K562 (cell line): ENCODE data around the gene GABPB2. TPM values are rescaled to one million over a fixed set of nuclear protein-coding genes. Genes with fewer than 3 reads are reported as not detected.

Experiments used
- COPS2 ChIP-seq: fragments of 450-650 bp; conservative IDR thresholded peaks from 2 replicates; pipeline ENCODE4 v1.6.1; 2016; ENCODE audit warnings: mild to moderate bottlenecking, moderate library complexity
- ETV5 ChIP-seq: sonication (generic); formaldehyde crosslinking; IDR thresholded peaks from 2 replicates; pipeline ENCODE4 v1.4.0; 2020; ENCODE audit warnings: low read depth, mild to moderate bottlenecking, missing genetic modification reagents
- FOSL1 ChIP-seq: fragments of 200-800 bp; sonication (Bioruptor generic); conservative IDR thresholded peaks from 2 replicates; pipeline ENCODE4 v1.6.1; 2016; ENCODE audit warnings: missing genetic modification characterization, missing compliant biosample characterization
- GABPB2 ChIP-seq: fragments of 250-450 bp; sonication (Bioruptor Pico); conservative IDR thresholded peaks from 2 replicates; pipeline ENCODE4 v1.5.1; 2021; ENCODE audit warnings: mild to moderate bottlenecking
- GATAD2B ChIP-seq: fragments of 450-650 bp; IDR thresholded peaks from 2 replicates; pipeline ENCODE4 v1.6.1; 2017; ENCODE audit warnings: mild to moderate bottlenecking, borderline replicate concordance
- HDAC1 ChIP-seq, 2 experiments: fragments of 450-650 bp; IDR thresholded peaks; 2 replicates each; pipeline ENCODE4 v1.6.1; 2016 to 2017; ENCODE audit warnings: inconsistent platforms in 1 of 2, mild to moderate bottlenecking in 1 of 2, moderate library complexity in 1 of 2
- MCM7 ChIP-seq, 2 experiments: fragments of 450-650 bp; IDR thresholded peaks; 2 replicates each; pipeline ENCODE4 v1.6.1; 2016 to 2018
- ZNF282 ChIP-seq: sonication (generic); formaldehyde crosslinking; IDR thresholded peaks from 2 replicates; pipeline ENCODE4 v1.8.1; 2023; ENCODE audit warnings: missing genetic modification reagents
- ZNF316 ChIP-seq: fragments of 450-650 bp; IDR thresholded peaks from 2 replicates; pipeline ENCODE4 v1.6.1; 2016
- ZNF764 ChIP-seq: fragments of 250-450 bp; sonication (Bioruptor Pico); IDR thresholded peaks from 2 replicates; pipeline ENCODE4 v1.4.0; 2020; ENCODE audit warnings: low read depth, mild to moderate bottlenecking, moderate library complexity
- polyA plus RNA-seq, 8 experiments: library from polyadenylated mRNA; depleted of rRNA in 4 of 8; stranded (reverse) in 5 of 8; unstranded in 3 of 8; fragments of >200 nt; fragmentation: Nextera tagmentation in 2 of 8; fragmentation: Illumina TruSeq in 1 of 8; extraction: Ambion mirVana in 2 of 8; extraction: Trizol in 1 of 8; gene quantifications; 2 replicates each; pipeline versions ENCODE4 v1.2.1 to v1.2.3, GENCODE V29; 2011 to 2014; ENCODE audit warnings: inconsistent platforms in 1 of 8, missing spikeins in 1 of 8
- total RNA-seq, 7 experiments: library from RNA; depleted of rRNA in 6 of 7; stranded (reverse); fragments of >200 nt in 6 of 7; fragmentation: Illumina TruSeq in 2 of 7; extraction: Trizol in 2 of 7; gene quantifications; 2 replicates each; pipeline versions ENCODE4 v1.2.1 to v1.2.3, GENCODE V29; 2011 to 2021; ENCODE audit warnings: low replicate concordance in 1 of 7
- TF ChIP-seq, protein P1 (sequence below), 2 experiments: IDR thresholded peaks; 2 replicates each; pipeline ENCODE4 v1.6.1; 2012; ENCODE audit warnings: improper control_type of control experiment in 2 of 2, low read depth in 2 of 2, low read length in 2 of 2, borderline replicate concordance in 1 of 2
- TF ChIP-seq, protein P2 (sequence below): fragments of 200-800 bp; sonication (Bioruptor generic); IDR thresholded peaks from 2 replicates; pipeline ENCODE4 v1.6.1; 2017; ENCODE audit warnings: missing genetic modification characterization, missing compliant biosample characterization
- TF ChIP-seq, protein P3 (sequence below): IDR thresholded peaks from 2 replicates; pipeline ENCODE4 v1.6.1; 2012; ENCODE audit warnings: low read depth, low read length, improper control_type of control experiment, borderline replicate concordance
- TF ChIP-seq, protein P4 (sequence below): sonication (generic); formaldehyde crosslinking; IDR thresholded peaks from 2 replicates; pipeline ENCODE4 v1.8.0; 2022; ENCODE audit warnings: mild to moderate bottlenecking, missing genetic modification reagents
- TF ChIP-seq, protein P5 (sequence below), 3 experiments: fragments of 200-800 bp in 1 of 3; fragments of 250-450 bp in 1 of 3; fragments of 450-650 bp in 1 of 3; sonication (Bioruptor Pico) in 1 of 3; sonication (Bioruptor generic) in 1 of 3; formaldehyde crosslinking in 1 of 3; IDR thresholded peaks; 2 replicates each; pipeline versions ENCODE4 v1.6.1 to v1.8.0; 2016 to 2022; ENCODE audit warnings: mild to moderate bottlenecking in 2 of 3, missing genetic modification characterization in 2 of 3, missing compliant biosample characterization in 1 of 3, moderate library complexity in 1 of 3

The GABPB2 gene
- total and polyA plus RNA-seq, 9 of the 15 experiments (the other 6 are each of a cell fraction or from before 2014, with no cell fraction given), result 2.2 to 13.3 (median 6.1) TPM

DNA sequence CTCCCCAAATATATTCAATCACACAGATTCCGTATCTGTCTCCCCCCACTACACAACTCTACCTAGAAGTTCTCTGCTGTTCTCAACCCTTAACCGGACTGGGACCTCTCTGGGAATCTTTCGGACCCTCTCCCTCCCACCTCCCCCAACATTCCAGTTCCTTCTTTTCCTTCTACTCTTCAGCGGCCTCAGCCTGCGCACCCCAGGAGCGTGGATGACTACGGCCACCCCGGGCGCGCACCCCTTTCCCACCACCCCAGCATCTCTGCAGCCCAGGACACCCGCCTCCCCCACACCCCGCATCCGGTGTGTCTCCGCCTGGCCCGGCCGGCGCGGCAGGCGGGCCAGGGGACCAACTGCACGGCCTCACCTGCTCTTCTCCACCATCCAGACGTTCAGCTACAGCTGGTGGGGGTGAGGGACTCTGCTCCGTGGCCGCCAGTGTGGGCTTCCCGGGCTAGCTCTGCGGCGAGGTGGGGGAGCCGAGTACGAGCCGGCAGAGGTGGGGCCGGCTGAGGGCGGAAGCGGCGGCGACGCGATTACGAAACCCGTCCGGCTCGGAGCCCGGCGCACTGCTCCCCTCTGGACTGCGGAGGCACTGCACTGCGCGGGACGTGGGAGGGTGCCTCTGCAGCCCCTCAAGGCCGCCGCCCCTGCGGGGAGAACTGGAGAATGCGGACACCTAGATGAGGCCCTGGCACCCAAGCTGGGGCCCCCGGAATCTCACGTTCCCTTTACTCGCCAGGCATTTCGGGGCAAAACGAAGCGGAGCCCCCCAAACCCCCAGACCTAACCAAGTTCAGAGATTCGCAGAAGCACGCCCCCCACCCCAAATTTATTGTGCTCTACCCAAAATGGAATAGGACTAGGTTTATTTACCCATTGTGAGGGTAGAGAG, 11.2 kb upstream of the GABPB2 start, which contains the start of gene CDC42SE1 (continued):
- TF ChIP-seq COPS2, result no peak
- TF ChIP-seq GATAD2B, result no peak
- TF ChIP-seq, protein P1, sequence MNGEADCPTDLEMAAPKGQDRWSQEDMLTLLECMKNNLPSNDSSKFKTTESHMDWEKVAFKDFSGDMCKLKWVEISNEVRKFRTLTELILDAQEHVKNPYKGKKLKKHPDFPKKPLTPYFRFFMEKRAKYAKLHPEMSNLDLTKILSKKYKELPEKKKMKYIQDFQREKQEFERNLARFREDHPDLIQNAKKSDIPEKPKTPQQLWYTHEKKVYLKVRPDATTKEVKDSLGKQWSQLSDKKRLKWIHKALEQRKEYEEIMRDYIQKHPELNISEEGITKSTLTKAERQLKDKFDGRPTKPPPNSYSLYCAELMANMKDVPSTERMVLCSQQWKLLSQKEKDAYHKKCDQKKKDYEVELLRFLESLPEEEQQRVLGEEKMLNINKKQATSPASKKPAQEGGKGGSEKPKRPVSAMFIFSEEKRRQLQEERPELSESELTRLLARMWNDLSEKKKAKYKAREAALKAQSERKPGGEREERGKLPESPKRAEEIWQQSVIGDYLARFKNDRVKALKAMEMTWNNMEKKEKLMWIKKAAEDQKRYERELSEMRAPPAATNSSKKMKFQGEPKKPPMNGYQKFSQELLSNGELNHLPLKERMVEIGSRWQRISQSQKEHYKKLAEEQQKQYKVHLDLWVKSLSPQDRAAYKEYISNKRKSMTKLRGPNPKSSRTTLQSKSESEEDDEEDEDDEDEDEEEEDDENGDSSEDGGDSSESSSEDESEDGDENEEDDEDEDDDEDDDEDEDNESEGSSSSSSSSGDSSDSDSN (IDR thresholded peaks at IDR 0.05; ENCODE audit: borderline replicate concordance in 1 of 2, low read depth in 2 of 2, low read length in 2 of 2), result peak; percentile 87 to 88; a peak in 3 of 4 replicates
- TF ChIP-seq, protein P2, sequence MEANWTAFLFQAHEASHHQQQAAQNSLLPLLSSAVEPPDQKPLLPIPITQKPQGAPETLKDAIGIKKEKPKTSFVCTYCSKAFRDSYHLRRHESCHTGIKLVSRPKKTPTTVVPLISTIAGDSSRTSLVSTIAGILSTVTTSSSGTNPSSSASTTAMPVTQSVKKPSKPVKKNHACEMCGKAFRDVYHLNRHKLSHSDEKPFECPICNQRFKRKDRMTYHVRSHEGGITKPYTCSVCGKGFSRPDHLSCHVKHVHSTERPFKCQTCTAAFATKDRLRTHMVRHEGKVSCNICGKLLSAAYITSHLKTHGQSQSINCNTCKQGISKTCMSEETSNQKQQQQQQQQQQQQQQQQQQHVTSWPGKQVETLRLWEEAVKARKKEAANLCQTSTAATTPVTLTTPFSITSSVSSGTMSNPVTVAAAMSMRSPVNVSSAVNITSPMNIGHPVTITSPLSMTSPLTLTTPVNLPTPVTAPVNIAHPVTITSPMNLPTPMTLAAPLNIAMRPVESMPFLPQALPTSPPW, result peak; percentile 82
- TF ChIP-seq, protein P3, sequence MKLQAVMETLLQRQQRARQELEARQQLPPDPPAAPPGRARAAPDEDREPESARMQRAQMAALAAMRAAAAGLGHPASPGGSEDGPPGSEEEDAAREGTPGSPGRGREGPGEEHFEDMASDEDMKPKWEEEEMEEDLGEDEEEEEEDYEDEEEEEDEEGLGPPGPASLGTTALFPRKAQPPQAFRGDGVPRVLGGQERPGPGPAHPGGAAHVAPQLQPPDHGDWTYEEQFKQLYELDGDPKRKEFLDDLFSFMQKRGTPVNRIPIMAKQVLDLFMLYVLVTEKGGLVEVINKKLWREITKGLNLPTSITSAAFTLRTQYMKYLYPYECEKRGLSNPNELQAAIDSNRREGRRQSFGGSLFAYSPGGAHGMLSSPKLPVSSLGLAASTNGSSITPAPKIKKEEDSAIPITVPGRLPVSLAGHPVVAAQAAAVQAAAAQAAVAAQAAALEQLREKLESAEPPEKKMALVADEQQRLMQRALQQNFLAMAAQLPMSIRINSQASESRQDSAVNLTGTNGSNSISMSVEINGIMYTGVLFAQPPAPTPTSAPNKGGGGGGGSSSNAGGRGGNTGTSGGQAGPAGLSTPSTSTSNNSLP, result no peak
- TF ChIP-seq MCM7 (IDR thresholded peaks at IDR 0.05), result no peak
- no peak for TF ChIP-seq GABPB2 (CRISPR knock-in tag)
- TF ChIP-seq, protein P4, sequence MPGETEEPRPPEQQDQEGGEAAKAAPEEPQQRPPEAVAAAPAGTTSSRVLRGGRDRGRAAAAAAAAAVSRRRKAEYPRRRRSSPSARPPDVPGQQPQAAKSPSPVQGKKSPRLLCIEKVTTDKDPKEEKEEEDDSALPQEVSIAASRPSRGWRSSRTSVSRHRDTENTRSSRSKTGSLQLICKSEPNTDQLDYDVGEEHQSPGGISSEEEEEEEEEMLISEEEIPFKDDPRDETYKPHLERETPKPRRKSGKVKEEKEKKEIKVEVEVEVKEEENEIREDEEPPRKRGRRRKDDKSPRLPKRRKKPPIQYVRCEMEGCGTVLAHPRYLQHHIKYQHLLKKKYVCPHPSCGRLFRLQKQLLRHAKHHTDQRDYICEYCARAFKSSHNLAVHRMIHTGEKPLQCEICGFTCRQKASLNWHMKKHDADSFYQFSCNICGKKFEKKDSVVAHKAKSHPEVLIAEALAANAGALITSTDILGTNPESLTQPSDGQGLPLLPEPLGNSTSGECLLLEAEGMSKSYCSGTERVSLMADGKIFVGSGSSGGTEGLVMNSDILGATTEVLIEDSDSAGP, result no peak
- no peak for TF ChIP-seq ZNF282 (CRISPR knock-in tag)
- TF ChIP-seq HDAC1 (IDR thresholded peaks at IDR 0.05), result peak in 1 of 2 experiments; percentile 90; a peak in 3 of 4 replicates
- peak; percentile 99 for TF ChIP-seq ETV5
- TF ChIP-seq FOSL1, result no peak
- no peak for TF ChIP-seq ZNF316
- TF ChIP-seq ZNF764, result no peak
- TF ChIP-seq, protein P5, sequence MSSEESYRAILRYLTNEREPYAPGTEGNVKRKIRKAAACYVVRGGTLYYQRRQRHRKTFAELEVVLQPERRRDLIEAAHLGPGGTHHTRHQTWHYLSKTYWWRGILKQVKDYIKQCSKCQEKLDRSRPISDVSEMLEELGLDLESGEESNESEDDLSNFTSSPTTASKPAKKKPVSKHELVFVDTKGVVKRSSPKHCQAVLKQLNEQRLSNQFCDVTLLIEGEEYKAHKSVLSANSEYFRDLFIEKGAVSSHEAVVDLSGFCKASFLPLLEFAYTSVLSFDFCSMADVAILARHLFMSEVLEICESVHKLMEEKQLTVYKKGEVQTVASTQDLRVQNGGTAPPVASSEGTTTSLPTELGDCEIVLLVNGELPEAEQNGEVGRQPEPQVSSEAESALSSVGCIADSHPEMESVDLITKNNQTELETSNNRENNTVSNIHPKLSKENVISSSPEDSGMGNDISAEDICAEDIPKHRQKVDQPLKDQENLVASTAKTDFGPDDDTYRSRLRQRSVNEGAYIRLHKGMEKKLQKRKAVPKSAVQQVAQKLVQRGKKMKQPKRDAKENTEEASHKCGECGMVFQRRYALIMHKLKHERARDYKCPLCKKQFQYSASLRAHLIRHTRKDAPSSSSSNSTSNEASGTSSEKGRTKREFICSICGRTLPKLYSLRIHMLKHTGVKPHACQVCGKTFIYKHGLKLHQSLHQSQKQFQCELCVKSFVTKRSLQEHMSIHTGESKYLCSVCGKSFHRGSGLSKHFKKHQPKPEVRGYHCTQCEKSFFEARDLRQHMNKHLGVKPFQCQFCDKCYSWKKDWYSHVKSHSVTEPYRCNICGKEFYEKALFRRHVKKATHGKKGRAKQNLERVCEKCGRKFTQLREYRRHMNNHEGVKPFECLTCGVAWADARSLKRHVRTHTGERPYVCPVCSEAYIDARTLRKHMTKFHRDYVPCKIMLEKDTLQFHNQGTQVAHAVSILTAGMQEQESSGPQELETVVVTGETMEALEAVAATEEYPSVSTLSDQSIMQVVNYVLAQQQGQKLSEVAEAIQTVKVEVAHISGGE (CRISPR knock-in tag; IDR thresholded peaks at IDR 0.05), result peak; percentile 78 to 94 (median 92); a peak in 5 of 6 replicates
